HepG2 (cell line): ENCODE measurements around the gene DGKG.

Experiments used
- BHLHE40 ChIP-seq: IDR thresholded peaks from 2 replicates; pipeline ENCODE4 v1.6.1; 2011; ENCODE audit warnings: low read length, improper control_type of control experiment
- CREM ChIP-seq, 2 experiments: sonication (generic) in 1 of 2; formaldehyde crosslinking in 1 of 2; IDR thresholded peaks; 2 replicates each; pipeline versions ENCODE4 v1.4.0 to v1.6.1; 2016 to 2020; ENCODE audit warnings: antibody characterized with exemption in 1 of 2, mild to moderate bottlenecking in 1 of 2, missing genetic modification reagents in 1 of 2
- CTCF ChIP-seq: sonication (generic); formaldehyde crosslinking; IDR thresholded peaks from 2 replicates; pipeline ENCODE4 v1.5.0; 2020; ENCODE audit warnings: mild to moderate bottlenecking, missing genetic modification reagents, moderate library complexity
- KDM5A ChIP-seq: fragments of 200-600 bp; sonication (generic); IDR thresholded peaks from 2 replicates; pipeline ENCODE4 v1.7.0; 2018; ENCODE audit warnings: antibody characterized with exemption, mild to moderate bottlenecking, low read length, borderline replicate concordance
- MAFK ChIP-seq, 2 experiments: IDR thresholded peaks in 1 of 2; conservative IDR thresholded peaks in 1 of 2; 2 replicates each; pipeline ENCODE4 v1.6.1; 2011; ENCODE audit warnings: improper control_type of control experiment in 2 of 2, low read length in 2 of 2
- PRDM4 ChIP-seq: sonication (generic); formaldehyde crosslinking; IDR thresholded peaks from 2 replicates; pipeline ENCODE4 v1.9.0; 2021; ENCODE audit warnings: missing genetic modification reagents, borderline replicate concordance
- ZNF33A ChIP-seq: sonication (generic); formaldehyde crosslinking; IDR thresholded peaks from 2 replicates; pipeline ENCODE4 v1.5.1; 2020; ENCODE audit warnings: missing genetic modification reagents, mild to moderate bottlenecking, moderate library complexity, borderline replicate concordance

GRCh38 chr3:186220365-186220764, 141.7 kb downstream of the DGKG start:
- TF ChIP-seq CTCF (CRISPR knock-in tag) (no peak), CREM (IDR thresholded peaks at IDR 0.05) (no peak), CREM (CRISPR knock-in tag; IDR thresholded peaks at IDR 0.05) (no peak), KDM5A (no peak), BHLHE40 (no peak), PRDM4 (CRISPR knock-in tag) (no peak), MAFK (conservative IDR thresholded peaks at IDR 0.05 in 1 of 2, IDR thresholded peaks at IDR 0.05 in 1 of 2; ENCODE audit: low read length in 2 of 2) (no peak), ZNF33A (CRISPR knock-in tag) (no peak)
